A549 treated with CORT108297 at 1 μM for 4 hours (cell line): ENCODE results near the gene SEC14L6. TPM values are rescaled to one million over a fixed set of nuclear protein-coding genes. Genes with fewer than 3 reads are reported as not detected.

Source experiments
- total RNA-seq: library from RNA; stranded (reverse); fragments of 200-300 nt; extraction: Qiagen RNA extraction; gene quantifications from 5 replicates; pipeline ENCODE4 v1.2.3, GENCODE V29; 2022

SEC14L6 gene
- total RNA-seq = 0.03 TPM in 1 of 5 replicates, not detected in the others

GRCh38 chr22:30546616-30547015, at the start of gene SEC14L6:
Gene SEC14L6 (minus strand): TSS chr22:30546741. CDS start chr22:30546682, 59 bp downstream.

GRCh38 chr22:30591588-30592359, 45.2 kb upstream of the SEC14L6 start, which contains the start of gene PES1:
Gene PES1 (minus strand): TSS chr22:30591910. CDS start chr22:30591833, 77 bp downstream.

GRCh38 chr22:30574095-30574981, 27.8 kb upstream of the SEC14L6 start, which contains the start of gene GAL3ST1:
Gene GAL3ST1 (minus strand): TSS chr22:30574665. CDS start chr22:30557392, 17,273 bp downstream.

Other genes with a start within 250 kb of the SEC14L6 start
- gene TBC1D10A, start 219.8 kb downstream of the SEC14L6 start, total RNA-seq = 8.6 to 11.9 TPM (median 11.1 TPM) in 5 replicates
- 44.1 to 62.3 TPM (median 61.4 TPM) in 5 replicates for gene SF3A1, start 189.8 kb downstream of the SEC14L6 start, total RNA-seq
- 2.0 to 3.9 TPM (median 3.3 TPM) in 5 replicates for gene CCDC157, start 189.7 kb downstream of the SEC14L6 start, total RNA-seq
- gene RNF215, start 159.3 kb downstream of the SEC14L6 start, total RNA-seq = 13.8 to 22.0 TPM (median 19.7 TPM) in 5 replicates
- 25.7 to 46.7 TPM (median 42.7 TPM) in 5 replicates for gene SEC14L2, start 149.7 kb downstream of the SEC14L6 start, total RNA-seq
- 67.6 to 78.1 TPM (median 74.0 TPM) in 5 replicates for gene MTFP1, start 121.0 kb downstream of the SEC14L6 start, total RNA-seq
- not detected in 5 replicates for gene SEC14L3, start 74.7 kb downstream of the SEC14L6 start, total RNA-seq
- 4.4 to 6.7 TPM (median 5.9 TPM) in 5 replicates for gene SEC14L4, start 41.0 kb downstream of the SEC14L6 start, total RNA-seq
- gene GAL3ST1, start 27.9 kb upstream of the SEC14L6 start, total RNA-seq = 6.1 to 10.2 TPM (median 9.2 TPM) in 5 replicates
- gene PES1, start 45.2 kb upstream of the SEC14L6 start, total RNA-seq = 108 to 118 TPM (median 111 TPM) in 5 replicates
- gene TCN2, start 60.4 kb upstream of the SEC14L6 start, total RNA-seq = 4.2 to 5.2 TPM (median 4.6 TPM) in 5 replicates
- gene SLC35E4, start 89.0 kb upstream of the SEC14L6 start, total RNA-seq = 5.3 to 8.0 TPM (median 7.0 TPM) in 5 replicates
- gene DUSP18, start 121.1 kb upstream of the SEC14L6 start, total RNA-seq = 3.5 to 5.3 TPM (median 5.1 TPM) in 5 replicates
- gene OSBP2, start 148.1 kb upstream of the SEC14L6 start, total RNA-seq = 10.0 to 12.2 TPM (median 10.8 TPM) in 5 replicates